GM23338 (cell line): ENCODE measurements around the gene F13A1. TPM values are rescaled to one million over a fixed set of nuclear protein-coding genes. Genes with fewer than 3 reads are reported as not detected.

Source experiments
- ATAC-seq: fragments of 200-7000 bp; cut with Tn5 transposase; 3 replicates; pipeline ENCODE4 v1.9.1; 2020
- DNase-seq: peaks from one replicate; pipeline ENCODE4 v3.0.0-alpha.2; 2015; ENCODE audit warnings: low spot score
- H2AFZ ChIP-seq: fragments of 200-600 bp; sonication (generic); 2 replicates; pipeline ENCODE4 v1.8.0; 2016; ENCODE audit warnings: antibody characterized with exemption, mild to moderate bottlenecking, moderate library complexity
- H3F3A ChIP-seq: fragments of 200-600 bp; sonication (generic); replicated peaks from 2 replicates; pipeline ENCODE4 v1.8.0; 2017; ENCODE audit warnings: antibody characterized with exemption, mixed run types, low read depth
- H3K27ac ChIP-seq: fragments of 200-600 bp; sonication (generic); 2 replicates; pipeline ENCODE4 v1.6.1; 2016; ENCODE audit warnings: low read depth
- H3K27me3 ChIP-seq: fragments of 200-600 bp; sonication (generic); 2 replicates; pipeline ENCODE4 v1.8.0; 2016; ENCODE audit warnings: mild to moderate bottlenecking, mixed run types, moderate library complexity; ENCODE audit not compliant: insufficient read depth
- H3K36me3 ChIP-seq: fragments of 200-600 bp; sonication (generic); 2 replicates; pipeline ENCODE4 v1.8.0; 2016; ENCODE audit warnings: mild to moderate bottlenecking; ENCODE audit not compliant: insufficient read depth
- H3K4me1 ChIP-seq: fragments of 200-600 bp; sonication (generic); 2 replicates; pipeline ENCODE4 v1.8.0; 2016; ENCODE audit warnings: mild to moderate bottlenecking, moderate library complexity; ENCODE audit not compliant: insufficient read depth
- H3K4me2 ChIP-seq: fragments of 200-600 bp; sonication (generic); 2 replicates; pipeline ENCODE4 v1.7.1; 2017; ENCODE audit warnings: mixed run types
- H3K4me3 ChIP-seq: fragments of 200-600 bp; sonication (generic); 2 replicates; pipeline ENCODE4 v1.6.1; 2016; ENCODE audit warnings: mixed run types
- H3K79me2 ChIP-seq: fragments of 200-600 bp; sonication (generic); replicated peaks from 2 replicates; pipeline ENCODE4 v1.8.0; 2017; ENCODE audit warnings: mild to moderate bottlenecking; ENCODE audit not compliant: insufficient read depth
- H3K9me2 ChIP-seq: fragments of 200-600 bp; sonication (generic); 2 replicates; pipeline ENCODE4 v1.8.0; 2017; ENCODE audit not compliant: insufficient read depth
- H4K20me1 ChIP-seq: fragments of 200-600 bp; sonication (generic); replicated peaks from 2 replicates; pipeline ENCODE4 v1.8.0; 2017; ENCODE audit warnings: mild to moderate bottlenecking; ENCODE audit not compliant: insufficient read depth
- H3K27ac Mint-ChIP-seq: 2 replicates; pipeline ENCODE4 v1.8.0; 2020; ENCODE audit warnings: inconsistent platforms, mild to moderate bottlenecking, moderate library complexity, mixed read lengths
- H3K27me3 Mint-ChIP-seq: 3 replicates; pipeline ENCODE4 v1.8.0; 2022; ENCODE audit warnings: low read depth, mild to moderate bottlenecking, moderate library complexity, mixed read lengths, inconsistent platforms; ENCODE audit not compliant: insufficient read depth, poor library complexity
- H3K36me3 Mint-ChIP-seq: 3 replicates; pipeline ENCODE4 v1.8.0; 2021; ENCODE audit warnings: low read depth, mild to moderate bottlenecking, inconsistent platforms, moderate library complexity, mixed read lengths
- H3K4me1 Mint-ChIP-seq: 3 replicates; pipeline ENCODE4 v1.8.0; 2020; ENCODE audit warnings: mild to moderate bottlenecking, inconsistent platforms, mixed read lengths
- H3K4me3 Mint-ChIP-seq: 3 replicates; pipeline ENCODE4 v1.8.0; 2021; ENCODE audit warnings: moderate library complexity, mild to moderate bottlenecking, inconsistent platforms, mixed read lengths
- H3K9me3 Mint-ChIP-seq: 3 replicates; pipeline ENCODE4 v1.8.0; 2020; ENCODE audit warnings: moderate library complexity, mild to moderate bottlenecking, inconsistent platforms, mixed read lengths
- CREB1 ChIP-seq: fragments of 250-450 bp; sonication (Bioruptor Pico); IDR thresholded peaks from 2 replicates; pipeline ENCODE4 v1.5.0; 2020; ENCODE audit warnings: low read depth, mild to moderate bottlenecking, moderate library complexity
- JUNB ChIP-seq: IDR thresholded peaks from one replicate; pipeline ENCODE4 v1.6.1; 2016; ENCODE audit warnings: antibody characterized with exemption; ENCODE audit not compliant: unreplicated experiment
- NANOG ChIP-seq: IDR thresholded peaks from 2 replicates; pipeline ENCODE4 v1.6.1; 2016; ENCODE audit warnings: antibody characterized with exemption, borderline replicate concordance
- POLR2AphosphoS5 ChIP-seq: IDR thresholded peaks from 2 replicates; pipeline ENCODE4 v1.6.1; 2016; ENCODE audit warnings: antibody characterized with exemption, low read depth
- STAT1 ChIP-seq: IDR thresholded peaks from one replicate; pipeline ENCODE4 v1.6.1; 2016; ENCODE audit warnings: antibody characterized with exemption; ENCODE audit not compliant: unreplicated experiment
- ZNF114 ChIP-seq: fragments of 250-450 bp; sonication (Bioruptor Pico); IDR thresholded peaks from 2 replicates; pipeline ENCODE4 v1.5.0; 2020; ENCODE audit warnings: mild to moderate bottlenecking, moderate library complexity
- ZNF331 ChIP-seq: fragments of 250-450 bp; sonication (Bioruptor Pico); IDR thresholded peaks from 2 replicates; pipeline ENCODE4 v1.5.0; 2020; ENCODE audit warnings: low read depth, mild to moderate bottlenecking, moderate library complexity
- polyA plus RNA-seq: library from polyadenylated mRNA; unstranded; fragments of >200 nt; fragmentation: Nextera tagmentation; extraction: Ambion mirVana; gene quantifications from 2 replicates; pipeline ENCODE4 v1.2.1, GENCODE V29; 2016
- total RNA-seq: library from RNA; depleted of rRNA; stranded (reverse); fragments of >200 nt; shearing (Covaris generic); gene quantifications from 2 replicates; pipeline ENCODE4 v1.2.3, GENCODE V29; 2014
- TF ChIP-seq, protein P1 (sequence below): IDR thresholded peaks from one replicate; pipeline ENCODE4 v1.6.1; 2018; ENCODE audit warnings: antibody characterized with exemption; ENCODE audit not compliant: unreplicated experiment
- TF ChIP-seq, protein P2 (sequence below): fragments of 250-450 bp; sonication (Bioruptor Pico); IDR thresholded peaks from 2 replicates; pipeline ENCODE4 v1.5.0; 2020; ENCODE audit warnings: mild to moderate bottlenecking, moderate library complexity
- TF ChIP-seq, protein P3 (sequence below): IDR thresholded peaks from 2 replicates; pipeline ENCODE4 v1.6.1; 2016; ENCODE audit warnings: antibody characterized with exemption

F13A1 gene
- total and polyA plus RNA-seq, 2 experiments from 2014 or later = 0.31 to 0.32 TPM

DNA sequence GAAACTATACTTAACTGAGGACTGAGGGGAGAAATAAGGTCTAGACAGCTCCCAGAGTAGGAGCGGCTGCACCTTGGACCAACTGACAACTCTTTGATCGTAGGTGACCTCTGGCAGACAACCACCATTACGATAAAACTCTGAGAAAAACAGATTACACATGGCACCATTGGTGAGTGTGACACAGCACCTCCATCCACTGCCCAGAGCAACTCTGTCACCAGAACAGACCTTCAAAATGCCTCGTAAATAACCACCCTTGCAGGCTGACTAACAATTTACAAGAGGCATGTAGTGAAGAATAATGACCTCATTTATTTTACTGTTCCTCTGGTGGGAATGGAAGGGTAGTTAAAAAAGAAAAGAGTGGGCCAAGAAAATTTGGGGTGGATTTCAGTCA, 64.2 kb downstream of the F13A1 start (continued):
- TF ChIP-seq CREB1 (CRISPR knock-in tag) (no peak), ZNF331 (no peak), NANOG (no peak)

DNA sequence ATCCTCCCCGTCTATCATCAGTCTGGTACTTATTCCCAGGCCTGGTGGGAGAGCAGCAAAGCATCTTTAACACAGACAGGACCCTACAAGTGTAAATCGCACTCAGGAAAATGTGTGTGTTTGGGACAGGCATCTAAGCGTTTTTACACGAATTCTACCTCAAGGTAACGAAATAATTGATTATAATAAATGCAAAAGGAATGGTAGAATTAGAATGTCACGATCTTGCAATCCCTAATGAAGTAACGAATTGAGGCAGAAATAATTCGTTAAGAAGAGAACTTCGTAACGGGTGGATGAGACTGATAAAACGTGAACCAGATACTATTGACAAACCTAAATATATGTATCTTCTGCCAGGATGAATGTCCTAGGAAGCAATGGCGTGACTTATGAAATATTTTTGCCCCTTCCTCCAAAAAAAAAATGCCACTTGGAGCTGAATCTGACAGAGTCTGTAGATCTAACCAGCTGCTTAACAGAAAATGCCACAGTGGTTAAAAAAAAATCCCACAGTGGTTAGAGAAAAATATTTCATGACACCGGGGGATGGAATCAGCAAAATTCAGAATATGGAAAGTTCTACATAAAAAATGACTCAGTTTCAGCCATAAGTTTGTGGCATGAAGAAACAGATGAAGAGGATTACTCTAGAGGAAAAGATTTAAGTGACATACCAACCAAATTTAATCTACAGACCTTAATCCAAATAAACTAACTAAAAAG, 68.7 kb downstream of the F13A1 start:
- H3K27ac Mint-ChIP-seq = no peak overlapping the region
- Histone ChIP-seq H3K4me1 (peaks cover 4% of the 10 kb centered on the region; the same call in 1 of the 2 replicates), H4K20me1 (no peaks in the 10 kb centered on the region), H3K27ac (no peak overlapping the region), H3K79me2 (no peaks in the 10 kb centered on the region), H3K9me2 (no peaks in the 10 kb centered on the region), H3K4me3 (no peak overlapping the region), H3K27me3 (no peaks in the 10 kb centered on the region), H2AFZ (no peak overlapping the region), H3K4me2 (no peak overlapping the region), H3K36me3 (no peaks in the 10 kb centered on the region), H3F3A (no peaks in the 10 kb centered on the region)
- no peaks in the 10 kb centered on the region for H3K9me3 Mint-ChIP-seq
- peaks cover 13% of the 10 kb centered on the region; the same call in 2 of the 3 replicates for H3K4me1 Mint-ChIP-seq
- ATAC-seq = no peak
- no peak for DNase-seq
- no peaks in the 10 kb centered on the region for H3K36me3 Mint-ChIP-seq
- H3K4me3 Mint-ChIP-seq = no peak overlapping the region
- TF ChIP-seq, protein P1, sequence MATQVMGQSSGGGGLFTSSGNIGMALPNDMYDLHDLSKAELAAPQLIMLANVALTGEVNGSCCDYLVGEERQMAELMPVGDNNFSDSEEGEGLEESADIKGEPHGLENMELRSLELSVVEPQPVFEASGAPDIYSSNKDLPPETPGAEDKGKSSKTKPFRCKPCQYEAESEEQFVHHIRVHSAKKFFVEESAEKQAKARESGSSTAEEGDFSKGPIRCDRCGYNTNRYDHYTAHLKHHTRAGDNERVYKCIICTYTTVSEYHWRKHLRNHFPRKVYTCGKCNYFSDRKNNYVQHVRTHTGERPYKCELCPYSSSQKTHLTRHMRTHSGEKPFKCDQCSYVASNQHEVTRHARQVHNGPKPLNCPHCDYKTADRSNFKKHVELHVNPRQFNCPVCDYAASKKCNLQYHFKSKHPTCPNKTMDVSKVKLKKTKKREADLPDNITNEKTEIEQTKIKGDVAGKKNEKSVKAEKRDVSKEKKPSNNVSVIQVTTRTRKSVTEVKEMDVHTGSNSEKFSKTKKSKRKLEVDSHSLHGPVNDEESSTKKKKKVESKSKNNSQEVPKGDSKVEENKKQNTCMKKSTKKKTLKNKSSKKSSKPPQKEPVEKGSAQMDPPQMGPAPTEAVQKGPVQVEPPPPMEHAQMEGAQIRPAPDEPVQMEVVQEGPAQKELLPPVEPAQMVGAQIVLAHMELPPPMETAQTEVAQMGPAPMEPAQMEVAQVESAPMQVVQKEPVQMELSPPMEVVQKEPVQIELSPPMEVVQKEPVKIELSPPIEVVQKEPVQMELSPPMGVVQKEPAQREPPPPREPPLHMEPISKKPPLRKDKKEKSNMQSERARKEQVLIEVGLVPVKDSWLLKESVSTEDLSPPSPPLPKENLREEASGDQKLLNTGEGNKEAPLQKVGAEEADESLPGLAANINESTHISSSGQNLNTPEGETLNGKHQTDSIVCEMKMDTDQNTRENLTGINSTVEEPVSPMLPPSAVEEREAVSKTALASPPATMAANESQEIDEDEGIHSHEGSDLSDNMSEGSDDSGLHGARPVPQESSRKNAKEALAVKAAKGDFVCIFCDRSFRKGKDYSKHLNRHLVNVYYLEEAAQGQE = no peak
- TF ChIP-seq, protein P2, sequence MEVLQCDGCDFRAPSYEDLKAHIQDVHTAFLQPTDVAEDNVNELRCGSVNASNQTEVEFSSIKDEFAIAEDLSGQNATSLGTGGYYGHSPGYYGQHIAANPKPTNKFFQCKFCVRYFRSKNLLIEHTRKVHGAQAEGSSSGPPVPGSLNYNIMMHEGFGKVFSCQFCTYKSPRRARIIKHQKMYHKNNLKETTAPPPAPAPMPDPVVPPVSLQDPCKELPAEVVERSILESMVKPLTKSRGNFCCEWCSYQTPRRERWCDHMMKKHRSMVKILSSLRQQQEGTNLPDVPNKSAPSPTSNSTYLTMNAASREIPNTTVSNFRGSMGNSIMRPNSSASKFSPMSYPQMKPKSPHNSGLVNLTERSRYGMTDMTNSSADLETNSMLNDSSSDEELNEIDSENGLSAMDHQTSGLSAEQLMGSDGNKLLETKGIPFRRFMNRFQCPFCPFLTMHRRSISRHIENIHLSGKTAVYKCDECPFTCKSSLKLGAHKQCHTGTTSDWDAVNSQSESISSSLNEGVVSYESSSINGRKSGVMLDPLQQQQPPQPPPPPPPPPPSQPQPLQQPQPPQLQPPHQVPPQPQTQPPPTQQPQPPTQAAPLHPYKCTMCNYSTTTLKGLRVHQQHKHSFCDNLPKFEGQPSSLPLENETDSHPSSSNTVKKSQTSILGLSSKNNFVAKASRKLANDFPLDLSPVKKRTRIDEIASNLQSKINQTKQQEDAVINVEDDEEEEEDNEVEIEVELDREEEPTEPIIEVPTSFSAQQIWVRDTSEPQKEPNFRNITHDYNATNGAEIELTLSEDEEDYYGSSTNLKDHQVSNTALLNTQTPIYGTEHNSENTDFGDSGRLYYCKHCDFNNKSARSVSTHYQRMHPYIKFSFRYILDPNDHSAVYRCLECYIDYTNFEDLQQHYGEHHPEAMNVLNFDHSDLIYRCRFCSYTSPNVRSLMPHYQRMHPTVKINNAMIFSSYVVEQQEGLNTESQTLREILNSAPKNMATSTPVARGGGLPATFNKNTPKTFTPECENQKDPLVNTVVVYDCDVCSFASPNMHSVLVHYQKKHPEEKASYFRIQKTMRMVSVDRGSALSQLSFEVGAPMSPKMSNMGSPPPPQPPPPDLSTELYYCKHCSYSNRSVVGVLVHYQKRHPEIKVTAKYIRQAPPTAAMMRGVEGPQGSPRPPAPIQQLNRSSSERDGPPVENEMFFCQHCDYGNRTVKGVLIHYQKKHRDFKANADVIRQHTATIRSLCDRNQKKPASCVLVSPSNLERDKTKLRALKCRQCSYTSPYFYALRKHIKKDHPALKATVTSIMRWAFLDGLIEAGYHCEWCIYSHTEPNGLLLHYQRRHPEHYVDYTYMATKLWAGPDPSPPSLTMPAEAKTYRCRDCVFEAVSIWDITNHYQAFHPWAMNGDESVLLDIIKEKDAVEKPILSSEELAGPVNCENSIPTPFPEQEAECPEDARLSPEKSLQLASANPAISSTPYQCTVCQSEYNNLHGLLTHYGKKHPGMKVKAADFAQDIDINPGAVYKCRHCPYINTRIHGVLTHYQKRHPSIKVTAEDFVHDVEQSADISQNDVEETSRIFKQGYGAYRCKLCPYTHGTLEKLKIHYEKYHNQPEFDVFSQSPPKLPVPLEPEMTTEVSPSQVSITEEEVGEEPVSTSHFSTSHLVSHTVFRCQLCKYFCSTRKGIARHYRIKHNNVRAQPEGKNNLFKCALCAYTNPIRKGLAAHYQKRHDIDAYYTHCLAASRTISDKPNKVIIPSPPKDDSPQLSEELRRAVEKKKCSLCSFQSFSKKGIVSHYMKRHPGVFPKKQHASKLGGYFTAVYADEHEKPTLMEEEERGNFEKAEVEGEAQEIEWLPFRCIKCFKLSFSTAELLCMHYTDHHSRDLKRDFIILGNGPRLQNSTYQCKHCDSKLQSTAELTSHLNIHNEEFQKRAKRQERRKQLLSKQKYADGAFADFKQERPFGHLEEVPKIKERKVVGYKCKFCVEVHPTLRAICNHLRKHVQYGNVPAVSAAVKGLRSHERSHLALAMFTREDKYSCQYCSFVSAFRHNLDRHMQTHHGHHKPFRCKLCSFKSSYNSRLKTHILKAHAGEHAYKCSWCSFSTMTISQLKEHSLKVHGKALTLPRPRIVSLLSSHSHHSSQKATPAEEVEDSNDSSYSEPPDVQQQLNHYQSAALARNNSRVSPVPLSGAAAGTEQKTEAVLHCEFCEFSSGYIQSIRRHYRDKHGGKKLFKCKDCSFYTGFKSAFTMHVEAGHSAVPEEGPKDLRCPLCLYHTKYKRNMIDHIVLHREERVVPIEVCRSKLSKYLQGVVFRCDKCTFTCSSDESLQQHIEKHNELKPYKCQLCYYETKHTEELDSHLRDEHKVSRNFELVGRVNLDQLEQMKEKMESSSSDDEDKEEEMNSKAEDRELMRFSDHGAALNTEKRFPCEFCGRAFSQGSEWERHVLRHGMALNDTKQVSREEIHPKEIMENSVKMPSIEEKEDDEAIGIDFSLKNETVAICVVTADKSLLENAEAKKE (CRISPR knock-in tag) = no peak
- TF ChIP-seq STAT1 (no peak), POLR2AphosphoS5 (no peak), NANOG (no peak), ZNF114 (no peak), JUNB (no peak), CREB1 (CRISPR knock-in tag) (no peak)
- TF ChIP-seq, protein P3, sequence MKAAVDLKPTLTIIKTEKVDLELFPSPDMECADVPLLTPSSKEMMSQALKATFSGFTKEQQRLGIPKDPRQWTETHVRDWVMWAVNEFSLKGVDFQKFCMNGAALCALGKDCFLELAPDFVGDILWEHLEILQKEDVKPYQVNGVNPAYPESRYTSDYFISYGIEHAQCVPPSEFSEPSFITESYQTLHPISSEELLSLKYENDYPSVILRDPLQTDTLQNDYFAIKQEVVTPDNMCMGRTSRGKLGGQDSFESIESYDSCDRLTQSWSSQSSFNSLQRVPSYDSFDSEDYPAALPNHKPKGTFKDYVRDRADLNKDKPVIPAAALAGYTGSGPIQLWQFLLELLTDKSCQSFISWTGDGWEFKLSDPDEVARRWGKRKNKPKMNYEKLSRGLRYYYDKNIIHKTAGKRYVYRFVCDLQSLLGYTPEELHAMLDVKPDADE = no peak
- peaks cover 3% of the 10 kb centered on the region for H3K27me3 Mint-ChIP-seq
